ENCODE measurements around the gene CT55. TPM values are rescaled to one million over a fixed set of nuclear protein-coding genes. Genes with fewer than 3 reads are reported as not detected.
"Not testable (repeated sequence)": the region's sequence is repeated elsewhere in the genome, so short reads cannot be mapped to it uniquely, and the experiment has no call there.

The CT55 gene
- polyA plus RNA-seq, 1 experiment: not detected

- TF ChIP-seq CTCF (IDR thresholded peaks at IDR 0.05; ENCODE audit: insufficient read depth, low read depth, low read length): no peak
- DNase-seq (ENCODE audit: low read depth): no peak
- no peaks in the 10 kb centered on the region for H3K36me3 ChIP-seq (ENCODE audit: control insufficient read depth, insufficient read depth, low read length)
- POLR2A ChIA-PET: no interaction called here
- CTCF ChIA-PET: no interaction called here
- H3K27me3 ChIP-seq (ENCODE audit: control insufficient read depth, insufficient read depth, low read length): no peaks in the 10 kb centered on the region
- no peak overlapping the region for H3K4me3 ChIP-seq (ENCODE audit: low read depth, low read length)
Measured at GRCh38 chrX:135193740-135194139, 22.5 kb upstream of the CT55 start.

- no peaks in the 10 kb centered on the region for H3K36me3 ChIP-seq (ENCODE audit: control insufficient read depth, insufficient read depth, low read length)
- POLR2A ChIA-PET: no interaction called here
- no peak for TF ChIP-seq CTCF (IDR thresholded peaks at IDR 0.05; ENCODE audit: insufficient read depth, low read depth, low read length)
- H3K27me3 ChIP-seq (ENCODE audit: control insufficient read depth, insufficient read depth, low read length): no peaks in the 10 kb centered on the region
- CTCF ChIA-PET: no interaction called here
- DNase-seq (ENCODE audit: low read depth): no peak
- no peak overlapping the region for H3K4me3 ChIP-seq (ENCODE audit: low read depth, low read length)
Measured at GRCh38 chrX:135191838-135192237, 20.6 kb upstream of the CT55 start.

GRCh38 chrX:135185795-135186443, 14.7 kb upstream of the CT55 start:
- POLR2A ChIA-PET: no interaction called here
- H3K4me3 ChIP-seq (ENCODE audit: low read depth, low read length): no peak overlapping the region
- no peaks in the 10 kb centered on the region for H3K36me3 ChIP-seq (ENCODE audit: control insufficient read depth, insufficient read depth, low read length)
- CTCF ChIA-PET: interaction anchor here (0.6 to 0.7 kb wide), 2 partner anchors 193 to 411 kb away, joined by 3 read pairs; no protein-coding TSS in a partner anchor
- no peaks in the 10 kb centered on the region for H3K27me3 ChIP-seq (ENCODE audit: control insufficient read depth, insufficient read depth, low read length)
- peak; percentile 63 for TF ChIP-seq CTCF (IDR thresholded peaks at IDR 0.05; ENCODE audit: insufficient read depth, low read depth, low read length)
- DNase-seq (ENCODE audit: low read depth): peak; percentile 2

GRCh38 chrX:135178636-135179035, 7.4 kb upstream of the CT55 start:
- POLR2A ChIA-PET: no interaction called here

GRCh38 chrX:135170468-135170867, 730 bp downstream of the CT55 start:
- TF ChIP-seq CTCF (IDR thresholded peaks at IDR 0.05; ENCODE audit: insufficient read depth, low read depth, low read length): no peak
- no peaks in the 10 kb centered on the region for H3K36me3 ChIP-seq (ENCODE audit: control insufficient read depth, insufficient read depth, low read length)
- ChIA-PET POLR2A (no interaction called here), CTCF (no interaction called here)
- DNase-seq (ENCODE audit: low read depth): no peak
- no peaks in the 10 kb centered on the region for H3K27me3 ChIP-seq (ENCODE audit: control insufficient read depth, insufficient read depth, low read length)
- no peak overlapping the region for H3K4me3 ChIP-seq (ENCODE audit: low read depth, low read length)

More at GRCh38 chrX:135178636-135179035, 7.4 kb upstream of the CT55 start:
- Histone ChIP-seq H3K27me3 (ENCODE audit: control insufficient read depth, insufficient read depth, low read length) (no peaks in the 10 kb centered on the region), H3K4me3 (ENCODE audit: low read depth, low read length) (no peak overlapping the region), H3K36me3 (ENCODE audit: control insufficient read depth, insufficient read depth, low read length) (no peaks in the 10 kb centered on the region)
- DNase-seq (ENCODE audit: low read depth): no peak
- CTCF ChIA-PET: no interaction called here
- no peak for TF ChIP-seq CTCF (IDR thresholded peaks at IDR 0.05; ENCODE audit: insufficient read depth, low read depth, low read length)

GRCh38 chrX:135169534-135169933, 1.7 kb downstream of the CT55 start:
- H3K4me3 ChIP-seq (ENCODE audit: low read depth, low read length); DNase-seq (ENCODE audit: low read depth); H3K36me3 ChIP-seq (ENCODE audit: control insufficient read depth, insufficient read depth, low read length); POLR2A ChIA-PET; H3K27me3 ChIP-seq (ENCODE audit: control insufficient read depth, insufficient read depth, low read length); CTCF ChIA-PET: not testable (repeated sequence)
